IMR-90 (cell line): Measurements from ENCODE around the gene IST1. TPM values are rescaled to one million over a fixed set of nuclear protein-coding genes. Genes with fewer than 3 reads are reported as not detected.
A peak's percentile ranks its signal among the peaks of the same experiment; 100 is the strongest.

Experiments
- ATAC-seq: fragments of 200-7000 bp; cut with Tn5 transposase; 2 replicates; pipeline ENCODE4 v1.9.1; 2020; ENCODE audit warnings: low read depth, mild to moderate bottlenecking, moderate library complexity
- BruUV-seq: library from RNA; stranded (reverse); fragments of 400-500 nt; replicated peaks from 2 replicates; lab custom pipeline; 2021; lab: Mats Ljungman, UMichigan
- CTCF ChIA-PET: fragments of 300-600 bp; formaldehyde crosslinking; extraction: SDS; loops from one replicate; lab custom pipeline; 2021; ENCODE audit warnings: antibody characterized with exemption; lab: Yijun Ruan, JAX
- POLR2A ChIA-PET: fragments of 300-600 bp; sonication (Branson Sonifier 250); formaldehyde crosslinking; loops from one replicate; lab custom pipeline; 2022; ENCODE audit warnings: antibody characterized with exemption; ENCODE audit not compliant: unreplicated experiment; lab: Charles Lee
- DNase-seq: peaks from one replicate; pipeline ENCODE4 v3.0.0; 2013
- H2AFZ ChIP-seq: replicated peaks from 2 replicates; pipeline ENCODE3; 2013; ENCODE audit warnings: low read length, mild to moderate bottlenecking; ENCODE audit not compliant: poor library complexity
- H2AK5ac ChIP-seq: 2 replicates; pipeline ENCODE4 v1.6.1; 2013; ENCODE audit warnings: low read depth, low read length, inconsistent platforms
- H2AK9ac ChIP-seq: replicated peaks from 2 replicates; pipeline ENCODE3; 2013; ENCODE audit warnings: mild to moderate bottlenecking, low read depth, low read length, moderate library complexity; ENCODE audit not compliant: poor library complexity
- H2BK120ac ChIP-seq: 2 replicates; pipeline ENCODE4 v1.6.1; 2013; ENCODE audit warnings: low read depth, low read length, inconsistent platforms
- H2BK15ac ChIP-seq: 3 replicates; pipeline ENCODE4 v1.6.1; 2013; ENCODE audit warnings: low read depth, low read length, inconsistent platforms
- H2BK20ac ChIP-seq: 2 replicates; pipeline ENCODE4 v1.6.1; 2013; ENCODE audit warnings: low read depth, mild to moderate bottlenecking, inconsistent platforms, low read length, moderate library complexity
- H2BK5ac ChIP-seq: 2 replicates; pipeline ENCODE4 v1.6.1; 2013; ENCODE audit warnings: mild to moderate bottlenecking, low read depth, low read length, inconsistent platforms; ENCODE audit not compliant: poor library complexity, severe bottlenecking
- H3K14ac ChIP-seq: replicated peaks from 2 replicates; pipeline ENCODE4 v1.6.1; 2013; ENCODE audit warnings: low read depth, low read length, inconsistent platforms
- H3K18ac ChIP-seq: 2 replicates; pipeline ENCODE4 v1.6.1; 2013; ENCODE audit warnings: low read depth, low read length, control low read depth
- H3K23ac ChIP-seq: 2 replicates; pipeline ENCODE4 v1.6.1; 2013; ENCODE audit warnings: low read depth, low read length, inconsistent platforms
- H3K27ac ChIP-seq: 2 replicates; pipeline ENCODE4 v1.5.1; 2013; ENCODE audit warnings: mild to moderate bottlenecking, control low read depth, low read length; ENCODE audit not compliant: insufficient read depth
- H3K27me3 ChIP-seq: 2 replicates; pipeline ENCODE4 v1.6.1; 2013; ENCODE audit warnings: low read length; ENCODE audit not compliant: control insufficient read depth, insufficient read depth
- H3K36me3 ChIP-seq: 2 replicates; pipeline ENCODE4 v1.6.1; 2013; ENCODE audit warnings: low read length, mixed read lengths; ENCODE audit not compliant: control insufficient read depth, insufficient read depth
- H3K4ac ChIP-seq: 2 replicates; pipeline ENCODE4 v1.6.1; 2013; ENCODE audit warnings: low read depth, low read length, inconsistent platforms
- H3K4me1 ChIP-seq: 2 replicates; pipeline ENCODE4 v1.6.1; 2013; ENCODE audit warnings: low read length, mixed read lengths; ENCODE audit not compliant: control insufficient read depth, insufficient read depth
- H3K4me2 ChIP-seq: 2 replicates; pipeline ENCODE4 v1.6.1; 2013; ENCODE audit warnings: low read depth, mild to moderate bottlenecking, control low read depth, low read length, moderate library complexity
- H3K4me3 ChIP-seq: 2 replicates; pipeline ENCODE4 v1.5.1; 2013; ENCODE audit warnings: low read depth, mild to moderate bottlenecking, control low read depth, low read length, moderate library complexity; ENCODE audit not compliant: insufficient read depth
- H3K56ac ChIP-seq: 2 replicates; pipeline ENCODE4 v1.6.1; 2013; ENCODE audit warnings: low read length, inconsistent platforms; ENCODE audit not compliant: insufficient read depth; ENCODE audit errors: extremely low read depth
- H3K79me1 ChIP-seq, 2 experiments: 2 replicates each; pipeline ENCODE4 v1.6.1; 2013; ENCODE audit warnings: low read length in 2 of 2, inconsistent platforms in 1 of 2, low read depth in 1 of 2
- H3K9ac ChIP-seq: 2 replicates; pipeline ENCODE4 v1.6.1; 2013; ENCODE audit warnings: low read depth, low read length, control low read depth
- H3K9me1 ChIP-seq: 2 replicates; pipeline ENCODE4 v1.6.1; 2013; ENCODE audit warnings: low read length, inconsistent platforms; ENCODE audit not compliant: insufficient read depth
- H3K9me3 ChIP-seq: 2 replicates; pipeline ENCODE4 v1.6.1; 2013; ENCODE audit warnings: low read length; ENCODE audit not compliant: control insufficient read depth, insufficient read depth
- H4K20me1 ChIP-seq: 2 replicates; pipeline ENCODE4 v1.6.1; 2013; ENCODE audit warnings: low read length, inconsistent platforms; ENCODE audit not compliant: insufficient read depth
- H4K5ac ChIP-seq: 2 replicates; pipeline ENCODE4 v1.6.1; 2013; ENCODE audit warnings: mild to moderate bottlenecking, low read depth, low read length, control low read depth
- H4K8ac ChIP-seq, 2 experiments: 2 replicates each; pipeline ENCODE4 v1.6.1; 2013; ENCODE audit warnings: low read depth in 2 of 2, low read length in 2 of 2, control low read depth in 1 of 2, inconsistent platforms in 1 of 2
- H4K91ac ChIP-seq: 2 replicates; pipeline ENCODE4 v1.6.1; 2013; ENCODE audit warnings: low read depth, low read length, inconsistent platforms; ENCODE audit not compliant: insufficient read depth
- FOS ChIP-seq: fragments of 150-350 bp; IDR thresholded peaks from 2 replicates; pipeline ENCODE4 v1.6.1; 2016; ENCODE audit warnings: low read depth, low read length
- POLR2A ChIP-seq: IDR thresholded peaks from 2 replicates; pipeline ENCODE4 v1.6.1; 2012; ENCODE audit warnings: mild to moderate bottlenecking, low read depth, low read length
- WGBS, 2 experiments: methylation state at CpG; one replicate each; pipeline versions ENCODE4 v1.1.5 to v1.1.7; 2013; ENCODE audit warnings: missing lambda C conversion rate in 2 of 2; ENCODE audit not compliant: insufficient read length in 1 of 2; ENCODE audit errors: extremely low coverage in 2 of 2; 5-methylcytosine and 5-hydroxymethylcytosine counted together
- dilution Hi-C: fragments of 300-500 bp; cut with HindIII; formaldehyde crosslinking; loops from one replicate; pipeline ENCODE4 v1.14.3; 2018; ENCODE audit warnings: low sequenced_read_pairs; ENCODE audit not compliant: unreplicated experiment
- in situ Hi-C: fragments of 300-500 bp; cut with MboI; formaldehyde crosslinking; loops from 3 replicates; pipeline ENCODE4 v1.14.3; 2019; ENCODE audit warnings: low sequenced_read_pairs, inconsistent platforms, mixed read lengths
- intact Hi-C: fragments of 100-400 bp; cut with micrococcal nuclease; formaldehyde crosslinking; loops from 2 replicates; pipeline ENCODE4 v1.10.0; 2022
- polyA plus RNA-seq, 3 experiments: library from polyadenylated mRNA; depleted of rRNA; stranded (reverse); fragments of >200 nt; gene quantifications; 2 replicates each; pipeline ENCODE4 v1.2.3, GENCODE V29; 2012; ENCODE audit warnings: low replicate concordance in 1 of 3
- total RNA-seq: library from RNA; depleted of rRNA; stranded (reverse); fragments of >200 nt; gene quantifications from 2 replicates; pipeline ENCODE4 v1.2.3, GENCODE V29; 2012

The IST1 gene
- total and polyA plus RNA-seq, 2 of the 4 experiments (the other 2 are of a cell fraction), result 134 to 186 TPM

DNA sequence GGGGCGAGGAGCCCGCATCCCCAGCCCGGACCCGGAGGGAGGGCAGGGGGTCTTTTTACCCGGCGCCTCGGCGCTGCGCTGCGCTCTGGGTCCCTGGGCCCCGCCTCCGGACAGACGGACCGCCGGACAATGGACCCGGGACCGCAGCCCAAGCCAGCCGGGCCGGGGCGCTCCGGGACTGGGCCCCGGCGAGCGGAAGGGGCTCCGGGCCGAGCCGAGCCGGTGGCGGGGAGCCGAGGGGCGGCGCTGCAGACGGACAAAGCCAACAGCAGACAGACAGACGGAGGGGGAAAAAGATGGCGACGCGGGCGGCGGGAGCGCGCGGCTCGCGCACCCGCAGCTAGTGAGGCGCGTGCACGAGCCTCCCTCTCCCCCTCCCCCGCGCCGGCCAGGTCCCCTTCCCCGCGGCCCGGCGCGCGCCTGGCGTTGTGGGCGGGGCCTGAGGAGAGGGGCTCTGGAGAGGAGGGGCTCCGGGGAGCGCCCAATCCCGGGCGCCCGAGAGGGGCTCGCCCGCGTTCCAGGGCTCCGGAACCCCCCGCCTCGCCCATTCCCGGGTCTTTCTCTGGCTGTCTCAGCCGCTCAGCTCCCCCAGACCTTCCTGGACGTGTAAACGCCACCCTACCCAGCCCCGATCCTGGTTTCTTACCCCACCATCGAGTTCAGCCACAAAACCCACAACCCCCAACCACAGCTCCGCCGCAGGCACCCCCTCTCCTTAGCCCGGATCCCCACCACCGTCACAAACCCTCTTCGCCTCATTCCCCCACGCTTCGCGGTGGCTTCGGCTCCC lies 11.3 kb upstream of the IST1 start, which contains the start of gene ZNF821:
TSS of gene ZNF821 (minus strand) at position 334 of the 790 bp plus-strand sequence. CDS start 4,236 bp downstream, outside the sequence.
- H4K5ac ChIP-seq, result no peak within 1 kb of the TSS
- H2BK5ac ChIP-seq, result peak within 1 kb of the TSS; percentile 34
- ChIA-PET POLR2A (interaction anchor here (0.7 kb wide), 1 partner anchor 34 kb away, joined by 11 read pairs; no protein-coding TSS in a partner anchor), CTCF (interaction anchor here (1.2 to 1.5 kb wide), 2 partner anchors 45 to 77 kb away, joined by 4 to 9 read pairs; no protein-coding TSS in a partner anchor)
- 0 out of 2 replicates have a peak within 1 kb of the TSS, but pooled peaks have one; percentile 30 for H3K23ac ChIP-seq
- no peak within 1 kb of the TSS; the same call in 1 of the 2 replicates for H3K18ac ChIP-seq
- intact Hi-C loops (loop anchor here (1.0 to 5.0 kb wide), 4 partner anchors 11 to 112 kb away; partner anchors contain the start of genes AP1G1 and IST1), in situ Hi-C loops (no loop called here), dilution Hi-C loops (no loop called here)
- no peaks in the 10 kb centered on the region for H3K27me3 ChIP-seq
- H3K4me1 ChIP-seq, result peaks cover 2% of the 10 kb centered on the region; the same call in 1 of the 2 replicates
- TF ChIP-seq POLR2A (0 out of 2 replicates have a peak, but pooled peaks have one; percentile 14), FOS (no peak)
- peak within 1 kb of the TSS; percentile 5; the same call in 1 of the 2 replicates for H3K14ac ChIP-seq
- H4K8ac ChIP-seq, result peak within 1 kb of the TSS; percentile 31 to 56; a peak in 2 of 4 replicates
- H3K4me3 ChIP-seq, result peak within 1 kb of the TSS; percentile 52
- no TSS peak for BruUV-seq
- peak within 1 kb of the TSS; percentile 59; the same call in 1 of the 2 replicates for H2BK120ac ChIP-seq
- peak within 1 kb of the TSS; percentile 58 for H3K4ac ChIP-seq
- no peaks in the 10 kb centered on the region for H4K20me1 ChIP-seq
- peak; percentile 64 for DNase-seq
- H3K9ac ChIP-seq, result peak within 1 kb of the TSS; percentile 46
- ATAC-seq, result peak; percentile 91
- no peaks in the 10 kb centered on the region for H3K9me1 ChIP-seq
- H3K56ac ChIP-seq, result no peak within 1 kb of the TSS; the same call in none of the 2 replicates
- WGBS, 2 experiments, result 13% methylated on average over 3 of the region's 85 CpGs; no CpG with 5 or more reads in 1 of the 2 experiments
- no peak within 1 kb of the TSS for H2AK5ac ChIP-seq
- H3K36me3 ChIP-seq, result peaks cover 6% of the 10 kb centered on the region
- peak within 1 kb of the TSS; percentile 52; the same call in 1 of the 2 replicates for H4K91ac ChIP-seq
- H2BK20ac ChIP-seq, result 0 out of 2 replicates have a peak within 1 kb of the TSS, but pooled peaks have one; percentile 4
- H2BK15ac ChIP-seq, result no peak within 1 kb of the TSS
- H2AFZ ChIP-seq, result peak within 1 kb of the TSS; percentile 96
- peak within 1 kb of the TSS; percentile 94 for H3K4me2 ChIP-seq
- peak within 1 kb of the TSS; percentile 91 for H2AK9ac ChIP-seq
- peak within 1 kb of the TSS; percentile 60 for H3K27ac ChIP-seq
- no peaks in the 10 kb centered on the region for H3K9me3 ChIP-seq
- H3K79me1 ChIP-seq, result peaks cover 2 to 9% of the 10 kb centered on the region in 2 experiments
